Osteocyte (in vitro differentiated cells): ENCODE data around the gene PTGER3. TPM values are rescaled to one million over a fixed set of nuclear protein-coding genes. Genes with fewer than 3 reads are reported as not detected.

Source experiments
- DNase-seq: peaks from one replicate; pipeline ENCODE4 v3.0.0; 2021; ENCODE audit warnings: mixed read lengths; ENCODE audit not compliant: unreplicated experiment; ENCODE audit errors: extremely low spot score
- H3K27ac Mint-ChIP-seq: one replicate; pipeline ENCODE4 v1.8.0; 2021; ENCODE audit warnings: mild to moderate bottlenecking, mixed read lengths; ENCODE audit not compliant: unreplicated experiment
- H3K27me3 Mint-ChIP-seq: one replicate; pipeline ENCODE4 v1.8.0; 2021; ENCODE audit warnings: mixed read lengths; ENCODE audit not compliant: unreplicated experiment
- H3K36me3 Mint-ChIP-seq: one replicate; pipeline ENCODE4 v1.8.0; 2021; ENCODE audit warnings: mixed read lengths; ENCODE audit not compliant: unreplicated experiment
- H3K4me1 Mint-ChIP-seq: one replicate; pipeline ENCODE4 v1.8.0; 2021; ENCODE audit warnings: mixed read lengths; ENCODE audit not compliant: unreplicated experiment
- H3K4me3 Mint-ChIP-seq: one replicate; pipeline ENCODE4 v1.8.0; 2021; ENCODE audit warnings: mild to moderate bottlenecking, moderate library complexity, mixed read lengths; ENCODE audit not compliant: unreplicated experiment
- H3K9me3 Mint-ChIP-seq: one replicate; pipeline ENCODE4 v1.8.0; 2021; ENCODE audit warnings: mixed read lengths; ENCODE audit not compliant: unreplicated experiment
- total RNA-seq: library from RNA; stranded (reverse); gene quantifications from 2 replicates; pipeline ENCODE4 v1.2.1, GENCODE V29; 2021
- TF ChIP-seq, protein P1 (sequence below): fragments of 200-600 bp; sonication (generic); IDR thresholded peaks from 2 replicates; pipeline ENCODE4 v1.5.0; 2021; ENCODE audit warnings: antibody characterized with exemption, mild to moderate bottlenecking, moderate library complexity

Gene PTGER3
- total RNA-seq, 1 donor from 2014 or later, result not detected

DNA sequence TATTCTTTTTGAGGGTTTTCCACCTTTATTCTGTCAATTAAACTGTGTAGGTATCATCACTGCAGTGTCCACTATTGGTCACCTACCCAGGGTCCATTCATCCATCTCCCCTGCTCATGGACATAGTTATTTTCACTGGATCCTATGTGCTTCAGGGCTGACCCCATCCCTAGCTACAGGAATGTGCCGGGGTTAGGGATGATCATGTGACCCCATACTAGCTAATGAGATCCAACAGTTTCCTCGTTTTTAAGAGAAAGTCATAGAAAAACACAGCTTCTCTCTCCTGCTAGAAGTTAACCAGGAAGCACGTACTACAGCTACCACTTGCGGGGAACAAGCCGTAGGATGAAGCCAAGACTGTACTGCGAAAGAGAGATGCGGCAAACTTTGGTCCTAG lies 19.6 kb downstream of the PTGER3 start:
- Mint-ChIP-seq H3K27ac (no peak overlapping the region), H3K4me3 (no peak overlapping the region), H3K27me3 (peaks cover 27% of the 10 kb centered on the region), H3K36me3 (no peaks in the 10 kb centered on the region), H3K9me3 (no peaks in the 10 kb centered on the region), H3K4me1 (no peaks in the 10 kb centered on the region)
- DNase-seq, result no peak
- TF ChIP-seq, protein P1, sequence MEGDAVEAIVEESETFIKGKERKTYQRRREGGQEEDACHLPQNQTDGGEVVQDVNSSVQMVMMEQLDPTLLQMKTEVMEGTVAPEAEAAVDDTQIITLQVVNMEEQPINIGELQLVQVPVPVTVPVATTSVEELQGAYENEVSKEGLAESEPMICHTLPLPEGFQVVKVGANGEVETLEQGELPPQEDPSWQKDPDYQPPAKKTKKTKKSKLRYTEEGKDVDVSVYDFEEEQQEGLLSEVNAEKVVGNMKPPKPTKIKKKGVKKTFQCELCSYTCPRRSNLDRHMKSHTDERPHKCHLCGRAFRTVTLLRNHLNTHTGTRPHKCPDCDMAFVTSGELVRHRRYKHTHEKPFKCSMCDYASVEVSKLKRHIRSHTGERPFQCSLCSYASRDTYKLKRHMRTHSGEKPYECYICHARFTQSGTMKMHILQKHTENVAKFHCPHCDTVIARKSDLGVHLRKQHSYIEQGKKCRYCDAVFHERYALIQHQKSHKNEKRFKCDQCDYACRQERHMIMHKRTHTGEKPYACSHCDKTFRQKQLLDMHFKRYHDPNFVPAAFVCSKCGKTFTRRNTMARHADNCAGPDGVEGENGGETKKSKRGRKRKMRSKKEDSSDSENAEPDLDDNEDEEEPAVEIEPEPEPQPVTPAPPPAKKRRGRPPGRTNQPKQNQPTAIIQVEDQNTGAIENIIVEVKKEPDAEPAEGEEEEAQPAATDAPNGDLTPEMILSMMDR, result no peak

DNA sequence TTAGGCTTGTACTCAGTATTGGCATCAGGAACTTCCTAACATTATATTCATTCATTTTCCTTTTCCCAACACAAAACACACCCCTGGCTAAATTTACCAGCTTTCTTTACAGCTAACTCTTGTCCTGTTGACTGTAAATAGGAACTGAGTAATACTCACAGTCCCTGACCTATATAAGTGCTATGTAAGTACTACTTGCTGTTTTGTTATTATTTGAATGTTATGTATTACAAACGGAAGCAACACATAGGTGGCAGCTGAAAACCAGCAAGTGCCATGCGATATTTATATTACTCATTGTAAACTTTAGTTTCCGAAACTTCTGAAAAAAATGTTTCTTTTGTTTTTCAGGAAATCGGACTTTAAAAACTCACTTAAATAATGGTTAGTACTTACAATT lies 21.5 kb downstream of the PTGER3 start:
- Mint-ChIP-seq H3K4me1 (no peaks in the 10 kb centered on the region), H3K27ac (no peak overlapping the region), H3K27me3 (peaks cover 28% of the 10 kb centered on the region), H3K9me3 (no peaks in the 10 kb centered on the region), H3K36me3 (no peaks in the 10 kb centered on the region), H3K4me3 (no peak overlapping the region)
- no peak for DNase-seq
- TF ChIP-seq, protein P1, result no peak

DNA sequence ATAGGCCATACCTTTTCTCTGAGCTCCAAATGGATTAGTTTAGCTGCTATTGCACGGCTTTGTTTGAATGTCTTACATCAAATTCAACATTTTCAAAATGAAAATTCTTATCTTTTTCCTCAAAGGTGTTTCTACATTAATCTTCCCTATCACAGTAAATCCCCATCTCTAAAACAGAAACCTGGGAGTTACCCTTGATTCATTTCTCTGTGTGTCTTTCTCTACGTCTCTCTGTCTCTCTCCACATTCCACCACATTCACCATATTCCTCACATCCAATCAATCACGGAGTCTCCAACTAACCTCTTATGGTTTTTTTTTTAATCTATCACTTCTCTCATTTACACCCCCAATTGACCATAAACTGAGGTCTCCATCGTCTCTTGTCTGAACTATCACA lies 24.1 kb downstream of the PTGER3 start:
- Mint-ChIP-seq H3K9me3 (no peaks in the 10 kb centered on the region), H3K27me3 (peaks cover 37% of the 10 kb centered on the region), H3K36me3 (no peaks in the 10 kb centered on the region), H3K4me1 (no peaks in the 10 kb centered on the region), H3K4me3 (no peak overlapping the region), H3K27ac (no peak overlapping the region)
- TF ChIP-seq, protein P1, result no peak
- DNase-seq, result no peak

DNA sequence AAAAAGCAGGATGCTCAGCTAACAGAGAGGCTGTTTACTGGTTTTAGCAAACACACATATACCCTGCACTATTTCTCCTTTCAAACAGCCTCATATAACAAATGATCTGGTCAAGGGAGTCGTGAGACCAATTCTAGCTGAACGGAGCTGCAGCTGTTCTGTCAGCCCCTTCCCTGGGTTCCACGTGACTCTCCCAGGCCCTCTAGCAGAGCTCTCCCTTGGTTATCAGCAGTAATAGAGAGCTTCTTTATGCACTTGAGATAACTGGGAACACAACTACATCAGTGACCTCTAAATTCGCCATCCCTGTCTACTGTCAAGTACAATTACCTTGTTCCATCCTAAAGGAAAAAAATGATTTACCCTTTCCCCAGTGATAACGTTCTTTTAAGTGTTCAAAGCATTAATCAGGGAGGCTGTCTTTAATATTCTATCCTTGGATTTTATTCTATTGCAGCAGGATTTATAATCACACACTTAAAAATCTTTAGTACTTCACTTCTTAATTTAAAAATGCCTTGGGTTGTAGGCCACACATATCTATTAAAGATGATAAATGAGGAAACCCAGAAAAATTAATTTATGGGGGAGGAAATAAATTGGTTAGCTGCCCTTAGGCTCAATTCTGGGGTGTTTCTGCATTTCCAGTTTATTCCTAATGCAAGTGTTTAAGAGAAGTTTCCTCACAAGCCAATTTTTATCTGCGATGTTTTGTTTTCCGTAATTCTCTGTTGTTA lies 28.2 kb downstream of the PTGER3 start:
- Mint-ChIP-seq H3K4me1 (no peaks in the 10 kb centered on the region), H3K36me3 (no peaks in the 10 kb centered on the region), H3K27me3 (peaks cover 37% of the 10 kb centered on the region), H3K4me3 (no peak overlapping the region), H3K27ac (no peak overlapping the region), H3K9me3 (no peaks in the 10 kb centered on the region)
- TF ChIP-seq, protein P1, result no peak
- DNase-seq, result no peak

DNA sequence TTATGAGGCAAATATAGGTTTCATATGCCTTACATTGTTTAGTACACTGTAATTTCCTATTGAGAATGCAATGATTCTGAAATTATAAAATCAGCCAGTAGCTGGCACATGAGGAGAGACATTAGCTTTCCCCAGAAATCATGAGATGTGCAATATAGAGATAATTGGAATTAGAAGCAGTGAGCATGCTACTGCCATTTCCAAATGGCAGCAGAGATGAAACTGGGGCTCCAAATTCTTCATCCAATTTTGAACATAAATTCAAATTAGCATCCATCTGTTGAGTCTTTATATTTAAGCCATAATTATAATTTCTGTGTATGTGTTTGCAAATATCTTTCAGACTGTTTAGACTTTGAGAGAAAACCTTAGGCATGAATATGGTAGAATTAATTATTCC lies 28.8 kb downstream of the PTGER3 start:
- TF ChIP-seq, protein P1, result no peak
- no peak overlapping the region for H3K4me3 Mint-ChIP-seq
- no peak overlapping the region for H3K27ac Mint-ChIP-seq
- H3K9me3 Mint-ChIP-seq, result no peaks in the 10 kb centered on the region
- no peaks in the 10 kb centered on the region for H3K4me1 Mint-ChIP-seq
- H3K27me3 Mint-ChIP-seq, result peaks cover 37% of the 10 kb centered on the region
- no peaks in the 10 kb centered on the region for H3K36me3 Mint-ChIP-seq
- no peak for DNase-seq
